GM18505 (cell line): ENCODE measurements around the gene ALKBH1.
A peak's percentile ranks its signal among the peaks of the same experiment; 100 is the strongest.
"Not testable (repeated sequence)": the region's sequence is repeated elsewhere in the genome, so short reads cannot be mapped to it uniquely, and the experiment has no call there.

ENCODE experiments used
- ATAC-seq: cut with Tn5 transposase; IDR thresholded peaks from one replicate; pipeline ENCODE4 v1.9.1; 2021; ENCODE audit not compliant: unreplicated experiment
- POLR2A ChIP-seq: IDR thresholded peaks from 4 replicates; pipeline ENCODE4 v1.6.1; 2011; ENCODE audit warnings: borderline replicate concordance; ENCODE audit not compliant: insufficient read depth, insufficient read length; ENCODE audit errors: extremely low read depth

The ALKBH1 gene

GRCh38 chr14:77707724-77708408, at the start of gene ALKBH1, which contains the start of gene SLIRP:
TSS of gene ALKBH1 (minus strand) at chr14:77708023. CDS start at chr14:77708004, 19 bp downstream.
TSS of gene SLIRP (plus strand) at chr14:77708103. CDS start at chr14:77708112, 9 bp downstream.
- peak; percentile 94 for ATAC-seq
- peak; percentile 97 for TF ChIP-seq POLR2A

- ATAC-seq: no peak
- TF ChIP-seq POLR2A: no peak
Measured at GRCh38 chr14:77752799-77753516, 45.1 kb upstream of the ALKBH1 start.

GRCh38 chr14:77752266-77752665, 44.4 kb upstream of the ALKBH1 start:
- TF ChIP-seq POLR2A: no peak
- no peak for ATAC-seq

- not testable (repeated sequence) for ATAC-seq
Measured at GRCh38 chr14:77747425-77747824, 39.6 kb upstream of the ALKBH1 start.

GRCh38 chr14:77746064-77746702, 38.4 kb upstream of the ALKBH1 start:
- no peak for ATAC-seq
- TF ChIP-seq POLR2A: no peak

GRCh38 chr14:77741438-77741837, 33.6 kb upstream of the ALKBH1 start:
- no peak for ATAC-seq
- no peak for TF ChIP-seq POLR2A

GRCh38 chr14:77738559-77739250, 30.9 kb upstream of the ALKBH1 start:
- no peak for TF ChIP-seq POLR2A
- no peak for ATAC-seq

- no peak for TF ChIP-seq POLR2A
- ATAC-seq: no peak
Measured at GRCh38 chr14:77730976-77731497, 23.2 kb upstream of the ALKBH1 start.

GRCh38 chr14:77722301-77722700, 14.5 kb upstream of the ALKBH1 start:
- TF ChIP-seq POLR2A: no peak

GRCh38 chr14:77721437-77721836, 13.6 kb upstream of the ALKBH1 start:
- TF ChIP-seq POLR2A: no peak
- no peak for ATAC-seq

More at GRCh38 chr14:77722301-77722700, 14.5 kb upstream of the ALKBH1 start:
- ATAC-seq: no peak

GRCh38 chr14:77717608-77718305, 9.9 kb upstream of the ALKBH1 start:
- no peak for ATAC-seq
- no peak for TF ChIP-seq POLR2A

GRCh38 chr14:77714926-77715325, 7.1 kb upstream of the ALKBH1 start:
- TF ChIP-seq POLR2A: no peak

More at GRCh38 chr14:77714926-77715325, 7.1 kb upstream of the ALKBH1 start:
- no peak for ATAC-seq
